Esophagus squamous epithelium (tissue), 4 donors: ENCODE data around the gene HSD11B2.

Experiments used
- CTCF ChIP-seq, 6 experiments: fragments of 450-650 bp in 4 of 6; fragments of 200-600 bp in 2 of 6; sonication (generic) in 2 of 6; IDR thresholded peaks; one replicate each; pipeline ENCODE4 v1.5.1; 2016 to 2019; ENCODE audit warnings: antibody characterized with exemption in 6 of 6, mild to moderate bottlenecking in 4 of 6, moderate library complexity in 4 of 6
- POLR2A ChIP-seq, 4 donors: fragments of 450-650 bp; IDR thresholded peaks; one replicate each; pipeline ENCODE4 v1.6.1; 2017; ENCODE audit warnings: antibody characterized with exemption in 4 of 4, mild to moderate bottlenecking in 4 of 4, moderate library complexity in 3 of 4

GRCh38 chr16:67425580-67425979 is 5.3 kb upstream of the HSD11B2 start:
- TF ChIP-seq CTCF (IDR thresholded peaks at IDR 0.05), result no peak
- no peak for TF ChIP-seq POLR2A (IDR thresholded peaks at IDR 0.05)
